Mesothelial cell of epicardium (in vitro differentiated cells): ENCODE measurements around the gene TMEM252. TPM values are rescaled to one million over a fixed set of nuclear protein-coding genes. Genes with fewer than 3 reads are reported as not detected.

Source experiments
- DNase-seq, 2 experiments: peaks; one replicate each; pipeline ENCODE4 v3.0.0; 2021; ENCODE audit warnings: low spot score in 2 of 2; ENCODE audit not compliant: unreplicated experiment in 2 of 2
- H3K27ac Mint-ChIP-seq: 2 replicates; pipeline ENCODE4 v1.8.0; 2021; ENCODE audit warnings: mixed read lengths
- H3K27me3 Mint-ChIP-seq: 2 replicates; pipeline ENCODE4 v1.8.0; 2021; ENCODE audit warnings: low read depth, mixed read lengths
- H3K36me3 Mint-ChIP-seq: 2 replicates; pipeline ENCODE4 v1.8.0; 2021; ENCODE audit warnings: mixed read lengths
- H3K4me1 Mint-ChIP-seq: 2 replicates; pipeline ENCODE4 v1.8.0; 2021; ENCODE audit warnings: mixed read lengths
- H3K4me3 Mint-ChIP-seq: 2 replicates; pipeline ENCODE4 v1.8.0; 2021; ENCODE audit warnings: mild to moderate bottlenecking, moderate library complexity, mixed read lengths
- H3K9me3 Mint-ChIP-seq: 2 replicates; pipeline ENCODE4 v1.8.0; 2021; ENCODE audit warnings: mixed read lengths
- CTCF ChIP-seq: fragments of 200-600 bp; sonication (generic); IDR thresholded peaks from one replicate; pipeline ENCODE4 v1.5.0; 2021; ENCODE audit warnings: antibody characterized with exemption; ENCODE audit not compliant: unreplicated experiment
- total RNA-seq: library from RNA; stranded (reverse); gene quantifications from 3 replicates; pipeline ENCODE4 v1.2.1, GENCODE V29; 2021

The TMEM252 gene
- total RNA-seq, 1 donor from 2014 or later: not detected

- DNase-seq: no peak
- no peak for TF ChIP-seq CTCF
- Mint-ChIP-seq H3K27me3 (peaks cover 6% of the 10 kb centered on the region), H3K9me3 (no peaks in the 10 kb centered on the region), H3K4me1 (peaks cover 3% of the 10 kb centered on the region), H3K4me3 (no peak overlapping the region), H3K27ac (no peak overlapping the region), H3K36me3 (no peaks in the 10 kb centered on the region)
Observed at GRCh38 chr9:68508547-68508946, 32.1 kb downstream of the TMEM252 start.

- no peak for TF ChIP-seq CTCF
- Mint-ChIP-seq H3K4me1 (peaks cover 3% of the 10 kb centered on the region), H3K4me3 (no peak overlapping the region), H3K27ac (no peak overlapping the region), H3K36me3 (no peaks in the 10 kb centered on the region), H3K27me3 (peaks cover 6% of the 10 kb centered on the region), H3K9me3 (no peaks in the 10 kb centered on the region)
- DNase-seq: no peak
Observed at GRCh38 chr9:68507806-68508145, 32.9 kb downstream of the TMEM252 start.

- Mint-ChIP-seq H3K9me3 (no peaks in the 10 kb centered on the region), H3K4me3 (no peak overlapping the region), H3K36me3 (no peaks in the 10 kb centered on the region), H3K4me1 (peaks cover 3% of the 10 kb centered on the region), H3K27me3 (peaks cover 4% of the 10 kb centered on the region), H3K27ac (no peak overlapping the region)
- TF ChIP-seq CTCF: peak; percentile 89
- no peak for DNase-seq
Observed at GRCh38 chr9:68507130-68507805, 33.4 kb downstream of the TMEM252 start.

GRCh38 chr9:68506551-68506950 lies 34.1 kb downstream of the TMEM252 start:
- H3K9me3 Mint-ChIP-seq: no peaks in the 10 kb centered on the region
- H3K27ac Mint-ChIP-seq: no peak overlapping the region
- H3K4me3 Mint-ChIP-seq: no peak overlapping the region
- TF ChIP-seq CTCF: no peak
- no peaks in the 10 kb centered on the region for H3K36me3 Mint-ChIP-seq
- peaks cover 5% of the 10 kb centered on the region for H3K4me1 Mint-ChIP-seq
- H3K27me3 Mint-ChIP-seq: peaks cover 4% of the 10 kb centered on the region
- DNase-seq: no peak

- Mint-ChIP-seq H3K9me3 (no peaks in the 10 kb centered on the region), H3K27ac (no peak overlapping the region), H3K36me3 (no peaks in the 10 kb centered on the region), H3K4me1 (peaks cover 12% of the 10 kb centered on the region), H3K27me3 (peaks cover 4% of the 10 kb centered on the region), H3K4me3 (no peak overlapping the region)
- TF ChIP-seq CTCF: no peak
- DNase-seq: no peak
Observed at GRCh38 chr9:68505681-68506409, 34.8 kb downstream of the TMEM252 start.
